Bone marrow (tissue), 2 donors: ENCODE measurements around the gene A3GALT2.

ENCODE experiments used
- DNase-seq, 2 donors: peaks; one replicate each; lab custom pipeline; 2025; lab: John Stamatoyannopoulos, UW

A3GALT2 gene

GRCh38 chr1:33332357-33332789 lies 11.5 kb upstream of the A3GALT2 start:
- DNase-seq, result no peak

GRCh38 chr1:33331444-33332356 lies 10.8 kb upstream of the A3GALT2 start:
- no peak for DNase-seq

- no peak for DNase-seq
These were observed 10.0 kb upstream of the A3GALT2 start for GRCh38 chr1:33330906-33331305.

- DNase-seq, result no peak
These were observed 9.5 kb upstream of the A3GALT2 start for GRCh38 chr1:33330361-33330890.

- DNase-seq, result no peak
These were observed 8.9 kb upstream of the A3GALT2 start for GRCh38 chr1:33329600-33330305.

- DNase-seq, result no peak
These were observed 7.9 kb upstream of the A3GALT2 start for GRCh38 chr1:33328817-33329216.

- no peak for DNase-seq
These were observed 6.9 kb upstream of the A3GALT2 start for GRCh38 chr1:33327587-33328325.

- DNase-seq, result no peak
These were observed 5.9 kb upstream of the A3GALT2 start for GRCh38 chr1:33326785-33327184.

- DNase-seq, result no peak
These were observed 4.0 kb upstream of the A3GALT2 start for GRCh38 chr1:33324677-33325575.

GRCh38 chr1:33323663-33324477 lies 3.0 kb upstream of the A3GALT2 start:
- no peak for DNase-seq

- DNase-seq, result no peak
These were observed 2.1 kb upstream of the A3GALT2 start for GRCh38 chr1:33322870-33323585.

GRCh38 chr1:33322109-33322508 lies 1.2 kb upstream of the A3GALT2 start:
- DNase-seq, result no peak

GRCh38 chr1:33321178-33321577 lies 280 bp upstream of the A3GALT2 start:
- no peak for DNase-seq

GRCh38 chr1:33319949-33320618 lies 814 bp downstream of the A3GALT2 start:
- DNase-seq, result no peak

GRCh38 chr1:33319186-33319948 lies 1.5 kb downstream of the A3GALT2 start:
- no peak for DNase-seq

GRCh38 chr1:33317946-33318345 lies 3.0 kb downstream of the A3GALT2 start:
- DNase-seq, result no peak

- DNase-seq, result no peak
These were observed 3.5 kb downstream of the A3GALT2 start for GRCh38 chr1:33317354-33317753.

- DNase-seq, result no peak
These were observed 4.3 kb downstream of the A3GALT2 start for GRCh38 chr1:33316601-33317000.
